Fibroblast of mammary gland (primary cell): ENCODE results near the gene MAP1A.
"Not testable (repeated sequence)": the region's sequence is repeated elsewhere in the genome, so short reads cannot be mapped to it uniquely, and the experiment has no call there.

ENCODE experiments used
- DNase-seq: peaks from one replicate; pipeline ENCODE4 v3.0.0-alpha.2; 2010; ENCODE audit warnings: low read depth
- H3K4me3 ChIP-seq: 2 replicates; pipeline ENCODE4 v1.5.1; 2011; ENCODE audit warnings: low read depth, mild to moderate bottlenecking, low read length, moderate library complexity; ENCODE audit not compliant: control insufficient read depth
- TF ChIP-seq, protein P1 (sequence below): conservative IDR thresholded peaks from 2 replicates; pipeline ENCODE4 v1.5.1; 2011; ENCODE audit warnings: low read depth, low read length, inconsistent platforms; ENCODE audit not compliant: control insufficient read depth, insufficient read depth

Gene MAP1A

DNA sequence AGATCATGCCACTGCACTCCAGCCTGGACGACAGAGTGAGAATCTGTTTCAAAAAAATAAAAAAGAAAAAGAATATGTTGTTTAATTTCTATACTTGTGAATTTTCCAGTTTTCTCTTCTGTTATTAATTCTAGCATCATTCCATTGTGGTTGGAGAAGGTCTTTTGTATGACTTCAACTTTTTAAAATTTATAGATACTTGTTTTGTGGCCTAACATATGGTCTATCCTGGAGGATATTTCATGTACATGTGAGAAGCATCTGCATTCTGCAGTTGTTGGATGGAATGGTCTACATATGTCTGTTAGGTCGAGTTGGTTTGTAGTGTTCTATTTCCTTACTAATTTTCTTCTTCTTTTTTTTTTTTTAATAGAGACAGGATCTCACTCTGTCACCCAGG is 35.6 kb downstream of the MAP1A start:
- no peak overlapping the region for H3K4me3 ChIP-seq
- no peak for DNase-seq
- TF ChIP-seq, protein P1, sequence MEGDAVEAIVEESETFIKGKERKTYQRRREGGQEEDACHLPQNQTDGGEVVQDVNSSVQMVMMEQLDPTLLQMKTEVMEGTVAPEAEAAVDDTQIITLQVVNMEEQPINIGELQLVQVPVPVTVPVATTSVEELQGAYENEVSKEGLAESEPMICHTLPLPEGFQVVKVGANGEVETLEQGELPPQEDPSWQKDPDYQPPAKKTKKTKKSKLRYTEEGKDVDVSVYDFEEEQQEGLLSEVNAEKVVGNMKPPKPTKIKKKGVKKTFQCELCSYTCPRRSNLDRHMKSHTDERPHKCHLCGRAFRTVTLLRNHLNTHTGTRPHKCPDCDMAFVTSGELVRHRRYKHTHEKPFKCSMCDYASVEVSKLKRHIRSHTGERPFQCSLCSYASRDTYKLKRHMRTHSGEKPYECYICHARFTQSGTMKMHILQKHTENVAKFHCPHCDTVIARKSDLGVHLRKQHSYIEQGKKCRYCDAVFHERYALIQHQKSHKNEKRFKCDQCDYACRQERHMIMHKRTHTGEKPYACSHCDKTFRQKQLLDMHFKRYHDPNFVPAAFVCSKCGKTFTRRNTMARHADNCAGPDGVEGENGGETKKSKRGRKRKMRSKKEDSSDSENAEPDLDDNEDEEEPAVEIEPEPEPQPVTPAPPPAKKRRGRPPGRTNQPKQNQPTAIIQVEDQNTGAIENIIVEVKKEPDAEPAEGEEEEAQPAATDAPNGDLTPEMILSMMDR: no peak

DNA sequence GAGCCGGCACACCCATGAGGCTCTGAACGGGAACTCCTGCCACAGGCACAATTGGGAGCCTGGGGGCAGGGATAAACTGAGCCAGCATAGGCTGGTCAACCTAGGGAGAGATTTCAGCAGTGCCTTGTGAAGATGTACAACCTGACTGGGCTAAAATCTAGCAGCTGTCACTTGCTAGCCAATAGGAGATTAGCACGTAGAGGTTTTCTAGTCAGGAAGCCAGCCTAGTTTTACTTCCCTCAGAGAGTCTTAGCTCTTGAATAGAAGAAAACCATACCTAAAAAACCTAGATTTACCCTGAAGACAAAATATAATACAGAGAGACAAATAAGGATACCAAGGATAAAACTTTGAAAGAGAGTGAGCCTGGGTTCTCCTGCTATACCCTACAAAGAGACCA is 45.3 kb downstream of the MAP1A start:
- not testable (repeated sequence) for DNase-seq, H3K4me3 ChIP-seq

DNA sequence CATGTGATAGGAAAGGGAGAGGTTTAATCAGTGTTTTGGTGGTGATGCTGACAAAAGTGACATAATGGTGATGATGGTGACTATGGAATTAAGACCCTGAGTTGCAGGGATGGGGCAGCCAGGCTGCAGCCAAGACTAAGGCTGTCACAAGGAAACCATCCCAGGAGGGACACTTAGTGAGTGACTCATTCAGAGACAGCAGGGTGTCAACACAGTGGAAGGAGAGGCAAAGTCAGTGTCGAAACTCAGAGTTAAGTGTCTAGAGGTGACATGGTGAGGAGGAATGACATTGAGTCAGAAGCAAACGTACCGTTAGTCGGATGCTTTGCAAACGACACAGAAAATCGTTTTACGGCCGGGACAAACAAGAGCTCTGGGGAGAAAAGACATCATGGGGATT is 46.4 kb downstream of the MAP1A start:
- not testable (repeated sequence) for DNase-seq, H3K4me3 ChIP-seq

DNA sequence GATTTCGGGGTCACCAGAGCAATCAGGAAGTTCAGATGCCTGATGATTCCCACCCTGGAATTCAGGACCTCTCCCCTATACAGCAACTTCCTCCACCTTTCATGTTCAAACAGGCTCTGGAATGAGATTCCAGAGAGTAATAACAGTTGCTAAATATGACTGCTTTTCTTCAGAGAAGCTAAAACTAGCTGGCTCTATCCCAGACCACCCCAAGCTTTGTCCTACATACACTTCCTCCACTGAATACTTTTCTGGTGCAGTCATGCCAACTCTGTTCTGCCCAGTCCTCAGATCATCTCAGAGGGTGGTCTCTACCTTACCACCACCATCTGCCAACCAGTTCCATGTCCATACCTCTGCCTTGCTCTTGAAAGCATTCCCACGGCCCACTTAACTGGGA is 49.2 kb downstream of the MAP1A start:
- not testable (repeated sequence) for DNase-seq

DNA sequence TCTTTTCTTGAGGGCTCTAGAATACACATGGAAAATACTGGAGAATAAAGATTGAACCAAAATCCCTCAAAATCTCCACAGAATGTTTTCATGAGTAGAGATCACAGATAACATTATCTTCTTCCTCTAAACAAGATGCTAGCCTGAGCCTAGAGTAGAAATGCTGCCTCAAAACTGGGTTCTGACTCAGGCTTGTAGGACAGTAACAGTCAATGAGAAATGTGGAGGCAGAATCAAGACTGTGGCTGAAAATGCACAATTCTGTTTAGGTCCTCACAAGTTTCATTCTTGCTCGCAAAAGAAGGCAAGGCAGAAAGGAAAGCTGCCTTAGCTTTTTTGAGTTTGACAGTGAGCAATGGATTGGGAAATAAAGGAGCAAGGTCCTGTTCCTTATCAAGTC is 57.2 kb downstream of the MAP1A start:
- DNase-seq: not testable (repeated sequence)

More for the DNA sequence above, 49.2 kb downstream of the MAP1A start:
- not testable (repeated sequence) for H3K4me3 ChIP-seq

More for the DNA sequence above, 57.2 kb downstream of the MAP1A start:
- not testable (repeated sequence) for H3K4me3 ChIP-seq
